ENCODE results near the gene SRPK2.
"Not testable (repeated sequence)": the region's sequence is repeated elsewhere in the genome, so short reads cannot be mapped to it uniquely, and the experiment has no call there.

DNA sequence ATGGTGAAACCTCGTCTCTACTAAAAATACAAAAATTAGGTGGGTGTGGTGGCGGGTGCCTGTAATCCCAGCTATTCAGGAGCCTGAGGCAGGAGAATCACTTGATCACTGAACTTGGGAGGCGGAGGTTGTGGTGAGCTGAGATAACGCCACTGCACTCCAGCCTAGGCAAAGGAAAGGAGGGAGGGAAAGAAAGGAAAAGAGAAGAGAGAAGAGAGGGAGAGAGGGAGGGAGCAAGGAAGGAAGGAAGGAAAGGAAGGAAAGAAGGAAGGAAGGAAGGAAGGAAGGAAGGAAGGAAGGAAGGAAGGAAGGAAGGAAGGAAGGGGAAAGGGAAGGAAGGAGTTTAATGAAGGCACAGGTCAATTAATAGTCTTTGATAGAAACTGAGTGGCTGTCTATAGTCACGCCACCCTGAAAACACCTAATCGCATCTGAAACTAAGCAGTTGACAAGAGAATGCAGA, 155.9 kb downstream of the SRPK2 start:
- TF ChIP-seq, protein P1, sequence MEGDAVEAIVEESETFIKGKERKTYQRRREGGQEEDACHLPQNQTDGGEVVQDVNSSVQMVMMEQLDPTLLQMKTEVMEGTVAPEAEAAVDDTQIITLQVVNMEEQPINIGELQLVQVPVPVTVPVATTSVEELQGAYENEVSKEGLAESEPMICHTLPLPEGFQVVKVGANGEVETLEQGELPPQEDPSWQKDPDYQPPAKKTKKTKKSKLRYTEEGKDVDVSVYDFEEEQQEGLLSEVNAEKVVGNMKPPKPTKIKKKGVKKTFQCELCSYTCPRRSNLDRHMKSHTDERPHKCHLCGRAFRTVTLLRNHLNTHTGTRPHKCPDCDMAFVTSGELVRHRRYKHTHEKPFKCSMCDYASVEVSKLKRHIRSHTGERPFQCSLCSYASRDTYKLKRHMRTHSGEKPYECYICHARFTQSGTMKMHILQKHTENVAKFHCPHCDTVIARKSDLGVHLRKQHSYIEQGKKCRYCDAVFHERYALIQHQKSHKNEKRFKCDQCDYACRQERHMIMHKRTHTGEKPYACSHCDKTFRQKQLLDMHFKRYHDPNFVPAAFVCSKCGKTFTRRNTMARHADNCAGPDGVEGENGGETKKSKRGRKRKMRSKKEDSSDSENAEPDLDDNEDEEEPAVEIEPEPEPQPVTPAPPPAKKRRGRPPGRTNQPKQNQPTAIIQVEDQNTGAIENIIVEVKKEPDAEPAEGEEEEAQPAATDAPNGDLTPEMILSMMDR (IDR thresholded peaks at IDR 0.05), result not testable (repeated sequence)
- not testable (repeated sequence) for TF ChIP-seq POLR2A (IDR thresholded peaks at IDR 0.05)
